Uterus (tissue), 2 donors: ENCODE results near the gene RIMS1.

ENCODE experiments used
- POLR2A ChIP-seq, 2 donors: fragments of 450-650 bp; IDR thresholded peaks; one replicate each; pipeline ENCODE4 v1.6.1; 2016; ENCODE audit warnings: antibody characterized with exemption in 2 of 2, mild to moderate bottlenecking in 1 of 2, moderate library complexity in 1 of 2
- TF ChIP-seq, protein P1 (sequence below), 4 experiments: fragments of 200-600 bp in 2 of 4; fragments of 450-650 bp in 2 of 4; sonication (generic) in 2 of 4; IDR thresholded peaks; one replicate each; pipeline ENCODE4 v1.5.1; 2016 to 2019; ENCODE audit warnings: antibody characterized with exemption in 4 of 4, mild to moderate bottlenecking in 2 of 4, moderate library complexity in 1 of 4

DNA sequence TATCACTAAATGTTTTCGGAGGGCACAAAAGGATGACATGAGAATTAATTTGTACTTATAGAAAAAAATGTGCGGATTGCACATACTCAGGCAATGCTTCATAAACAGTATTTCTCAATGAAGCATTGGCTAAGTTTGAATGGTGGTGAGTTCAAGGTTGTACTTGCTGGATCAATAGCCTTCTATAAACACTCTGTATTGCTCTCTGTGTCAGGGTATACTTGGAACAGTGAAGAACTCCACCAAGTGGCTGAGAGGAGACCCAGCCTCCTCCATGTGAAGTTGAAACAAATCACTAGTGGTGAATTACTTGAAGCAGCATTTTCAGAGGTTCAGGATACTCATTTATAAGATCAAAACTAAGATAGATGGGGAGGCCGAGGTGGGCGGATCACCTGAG is 360.6 kb downstream of the RIMS1 start:
- TF ChIP-seq, protein P1, sequence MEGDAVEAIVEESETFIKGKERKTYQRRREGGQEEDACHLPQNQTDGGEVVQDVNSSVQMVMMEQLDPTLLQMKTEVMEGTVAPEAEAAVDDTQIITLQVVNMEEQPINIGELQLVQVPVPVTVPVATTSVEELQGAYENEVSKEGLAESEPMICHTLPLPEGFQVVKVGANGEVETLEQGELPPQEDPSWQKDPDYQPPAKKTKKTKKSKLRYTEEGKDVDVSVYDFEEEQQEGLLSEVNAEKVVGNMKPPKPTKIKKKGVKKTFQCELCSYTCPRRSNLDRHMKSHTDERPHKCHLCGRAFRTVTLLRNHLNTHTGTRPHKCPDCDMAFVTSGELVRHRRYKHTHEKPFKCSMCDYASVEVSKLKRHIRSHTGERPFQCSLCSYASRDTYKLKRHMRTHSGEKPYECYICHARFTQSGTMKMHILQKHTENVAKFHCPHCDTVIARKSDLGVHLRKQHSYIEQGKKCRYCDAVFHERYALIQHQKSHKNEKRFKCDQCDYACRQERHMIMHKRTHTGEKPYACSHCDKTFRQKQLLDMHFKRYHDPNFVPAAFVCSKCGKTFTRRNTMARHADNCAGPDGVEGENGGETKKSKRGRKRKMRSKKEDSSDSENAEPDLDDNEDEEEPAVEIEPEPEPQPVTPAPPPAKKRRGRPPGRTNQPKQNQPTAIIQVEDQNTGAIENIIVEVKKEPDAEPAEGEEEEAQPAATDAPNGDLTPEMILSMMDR (IDR thresholded peaks at IDR 0.05) = no peak
- TF ChIP-seq POLR2A (IDR thresholded peaks at IDR 0.05) = no peak
